AG09309 (cell line): ENCODE data around the gene SZT2.

Experiments
- DNase-seq: peaks from one replicate; pipeline ENCODE4 v3.0.0-alpha.2; 2010; ENCODE audit warnings: low read depth
- H3K4me3 ChIP-seq: 2 replicates; pipeline ENCODE4 v1.5.1; 2011; ENCODE audit warnings: mild to moderate bottlenecking, low read depth, low read length, moderate library complexity; ENCODE audit not compliant: control insufficient read depth
- TF ChIP-seq, protein P1 (sequence below): IDR thresholded peaks from 2 replicates; pipeline ENCODE4 v1.5.1; 2011; ENCODE audit warnings: mild to moderate bottlenecking, low read depth, low read length, inconsistent platforms; ENCODE audit not compliant: insufficient read depth, control insufficient read depth; ENCODE audit errors: missing control alignments

The SZT2 gene

DNA sequence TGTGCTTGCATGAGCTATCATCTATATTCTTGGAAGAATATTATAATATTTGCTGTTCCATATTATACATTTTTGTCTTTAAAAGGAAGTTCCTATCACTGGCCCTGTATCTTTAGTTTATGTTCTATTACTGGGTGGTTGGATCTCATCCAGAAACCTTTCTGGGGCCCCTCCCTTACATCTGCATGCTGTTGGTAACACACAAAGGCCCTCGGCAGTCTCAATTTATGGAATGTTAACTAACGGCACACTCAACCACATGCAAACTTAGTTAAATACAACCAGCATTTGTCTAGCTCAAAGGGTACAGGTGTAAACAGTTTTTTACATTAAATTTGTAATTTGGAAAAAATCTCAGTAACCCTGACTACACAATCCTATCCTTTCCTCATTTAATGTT lies 73.8 kb downstream of the SZT2 start:
- H3K4me3 ChIP-seq = no peak overlapping the region
- TF ChIP-seq, protein P1, sequence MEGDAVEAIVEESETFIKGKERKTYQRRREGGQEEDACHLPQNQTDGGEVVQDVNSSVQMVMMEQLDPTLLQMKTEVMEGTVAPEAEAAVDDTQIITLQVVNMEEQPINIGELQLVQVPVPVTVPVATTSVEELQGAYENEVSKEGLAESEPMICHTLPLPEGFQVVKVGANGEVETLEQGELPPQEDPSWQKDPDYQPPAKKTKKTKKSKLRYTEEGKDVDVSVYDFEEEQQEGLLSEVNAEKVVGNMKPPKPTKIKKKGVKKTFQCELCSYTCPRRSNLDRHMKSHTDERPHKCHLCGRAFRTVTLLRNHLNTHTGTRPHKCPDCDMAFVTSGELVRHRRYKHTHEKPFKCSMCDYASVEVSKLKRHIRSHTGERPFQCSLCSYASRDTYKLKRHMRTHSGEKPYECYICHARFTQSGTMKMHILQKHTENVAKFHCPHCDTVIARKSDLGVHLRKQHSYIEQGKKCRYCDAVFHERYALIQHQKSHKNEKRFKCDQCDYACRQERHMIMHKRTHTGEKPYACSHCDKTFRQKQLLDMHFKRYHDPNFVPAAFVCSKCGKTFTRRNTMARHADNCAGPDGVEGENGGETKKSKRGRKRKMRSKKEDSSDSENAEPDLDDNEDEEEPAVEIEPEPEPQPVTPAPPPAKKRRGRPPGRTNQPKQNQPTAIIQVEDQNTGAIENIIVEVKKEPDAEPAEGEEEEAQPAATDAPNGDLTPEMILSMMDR = no peak
- DNase-seq = no peak

DNA sequence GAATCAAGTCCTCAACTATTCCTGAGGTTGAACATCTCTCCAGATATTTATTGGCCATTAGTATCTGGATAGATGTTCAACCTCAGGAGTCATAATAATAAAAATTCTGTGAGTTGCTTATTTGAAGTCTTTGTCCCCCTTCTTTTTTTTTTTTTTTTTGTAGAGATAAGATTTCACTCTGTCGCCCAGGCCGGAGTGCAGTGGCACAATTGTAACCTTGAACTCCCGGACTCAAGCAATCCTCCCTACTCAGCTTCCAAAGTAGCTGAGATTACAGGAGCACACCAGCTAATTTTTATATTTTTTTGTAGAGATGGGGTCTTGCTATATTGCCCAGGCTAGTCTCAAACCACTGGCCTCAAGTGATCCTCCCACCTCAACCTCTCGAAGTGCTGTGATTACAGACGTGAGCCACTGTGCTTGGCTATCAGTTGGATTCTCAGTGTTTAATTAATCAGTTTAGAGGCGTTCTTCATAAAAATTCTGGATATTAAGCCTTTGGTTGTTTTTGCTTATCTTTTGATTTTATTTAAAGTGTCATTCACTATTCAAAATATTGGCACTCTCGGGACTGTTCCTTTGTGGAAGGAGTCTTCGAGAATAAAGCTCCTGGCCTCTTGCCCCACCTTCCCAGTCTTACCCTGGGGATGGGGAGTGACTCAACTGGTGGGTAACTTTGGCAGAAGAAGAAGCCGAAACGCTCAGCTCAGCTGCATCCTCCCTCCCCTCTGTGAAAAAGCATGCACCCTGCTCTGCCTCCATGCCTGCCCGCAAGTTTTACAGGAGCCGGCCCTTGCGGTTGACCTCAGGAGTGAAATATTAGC lies 75.2 kb downstream of the SZT2 start:
- no peak for DNase-seq
- TF ChIP-seq, protein P1 = no peak

DNA sequence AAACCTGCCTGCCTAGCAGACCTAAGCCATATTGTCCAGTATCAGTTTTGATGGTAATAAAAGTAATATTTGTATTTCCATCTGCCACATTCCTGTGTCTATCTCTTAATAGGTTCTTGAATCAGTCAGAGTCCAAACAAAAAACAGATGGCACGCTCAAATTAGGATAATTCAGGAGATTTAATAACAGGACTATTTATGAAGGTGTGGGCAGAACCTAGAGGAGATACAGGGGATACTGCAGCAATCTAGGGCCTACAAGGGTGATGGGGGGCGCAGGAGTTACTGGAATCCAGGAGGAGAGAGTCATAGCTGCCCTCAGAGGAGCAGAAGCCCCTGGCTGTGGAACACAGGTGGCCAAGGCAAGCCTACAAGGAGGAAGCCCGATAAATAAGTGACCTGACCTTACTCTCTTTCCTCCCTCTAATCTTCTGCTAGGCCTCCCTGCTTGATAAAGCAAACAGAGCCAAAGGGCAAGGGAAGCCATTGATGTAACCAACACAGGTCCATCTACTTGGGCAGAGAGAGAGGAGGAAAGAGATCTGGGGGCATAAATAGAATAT lies 75.9 kb downstream of the SZT2 start:
- TF ChIP-seq, protein P1 = no peak
- DNase-seq = no peak

More for the DNA sequence above, 75.2 kb downstream of the SZT2 start:
- H3K4me3 ChIP-seq = no peak overlapping the region

DNA sequence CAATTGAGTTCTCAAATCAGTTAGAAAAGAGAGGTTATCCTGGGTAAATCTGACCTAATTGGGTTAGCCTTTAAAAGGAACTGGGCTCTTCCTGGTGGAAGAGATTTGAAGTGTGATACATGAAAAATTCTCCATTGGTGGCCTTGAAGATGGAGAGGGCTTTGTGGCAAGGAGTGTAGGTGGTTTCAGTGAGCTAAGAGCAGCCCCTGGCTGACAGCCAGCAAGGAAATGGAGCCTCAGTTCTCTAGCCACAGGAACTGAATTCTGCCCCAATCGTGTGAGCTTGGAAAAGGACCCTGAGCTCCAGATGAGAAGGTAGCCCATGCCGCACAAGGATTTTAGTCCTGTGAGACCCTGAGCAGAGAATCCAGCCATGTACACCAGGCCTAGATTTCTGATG lies 76.7 kb downstream of the SZT2 start:
- no peak for DNase-seq
- H3K4me3 ChIP-seq = no peak overlapping the region
- TF ChIP-seq, protein P1 = no peak

More for the DNA sequence above, 75.9 kb downstream of the SZT2 start:
- no peak overlapping the region for H3K4me3 ChIP-seq

DNA sequence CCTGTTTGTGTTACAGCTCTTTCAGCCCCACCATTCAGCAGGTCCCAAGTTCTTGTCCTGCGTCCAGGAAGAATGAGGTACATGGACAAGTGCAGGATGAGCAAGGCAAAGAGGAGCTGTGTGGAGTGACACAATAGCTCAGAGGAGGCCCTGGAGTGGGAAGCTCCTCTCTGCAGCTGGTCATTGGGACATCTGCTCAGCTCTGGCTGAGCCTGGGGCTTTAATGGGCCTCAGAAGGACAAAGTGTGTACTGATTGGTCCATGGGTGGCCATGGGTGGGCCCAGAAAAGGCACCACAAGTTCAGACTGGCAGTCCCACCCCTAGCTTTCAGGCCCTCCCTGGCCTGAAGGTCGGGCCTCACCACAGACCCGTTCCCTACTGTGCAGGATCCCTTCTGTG lies 78.7 kb downstream of the SZT2 start:
- TF ChIP-seq, protein P1 = no peak
- H3K4me3 ChIP-seq = no peak overlapping the region
- no peak for DNase-seq

DNA sequence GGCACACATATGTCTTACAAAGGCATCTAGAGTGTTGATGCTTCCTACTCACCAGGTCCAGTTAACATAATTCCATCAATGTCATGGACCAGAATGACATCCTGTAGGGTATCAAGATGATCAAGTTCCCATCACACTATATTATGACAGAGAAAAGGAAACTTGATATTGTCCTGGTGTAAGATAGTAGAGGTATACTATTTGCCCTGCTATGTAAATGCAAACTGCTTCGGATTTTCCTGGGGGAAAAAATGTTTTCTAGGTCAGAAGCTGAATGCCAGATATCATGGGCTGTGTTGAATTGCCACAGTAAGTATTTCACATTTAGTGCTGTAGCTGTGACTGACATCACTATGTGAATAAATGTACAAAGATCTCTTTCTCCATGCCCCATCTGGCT lies 80.2 kb downstream of the SZT2 start:
- H3K4me3 ChIP-seq = no peak overlapping the region
- no peak for DNase-seq
- TF ChIP-seq, protein P1 = no peak
